ENCODE results near the gene GTF2H1. TPM values are rescaled to one million over a fixed set of nuclear protein-coding genes. Genes with fewer than 3 reads are reported as not detected.
A peak's percentile ranks its signal among the peaks of the same experiment; 100 is the strongest.

The GTF2H1 gene
- 72.9 and 85.2 TPM in 2 replicates for total RNA-seq (2014; rRNA removed; shearing (Covaris generic))

GRCh38 chr11:18321969-18322711 lies at the start of gene GTF2H1, which contains the start of gene HPS5:
Gene GTF2H1 (plus strand): TSS chr11:18322567. CDS start chr11:18333075, 10,508 bp downstream.
Gene HPS5 (minus strand): TSS chr11:18322140. CDS start chr11:18317858, 4,282 bp downstream.
- H3K27ac ChIP-seq: peak within 1 kb of the TSS; percentile 100
- DNase-seq: peak; percentile 99
- H3K4me3 ChIP-seq: peak within 1 kb of the TSS; percentile 95
- no peaks in the 10 kb centered on the region for H3K9me3 ChIP-seq (replicated peaks)
- H3K27me3 ChIP-seq: no peaks in the 10 kb centered on the region
- H3K36me3 ChIP-seq: peaks cover 17% of the 10 kb centered on the region
- no peaks in the 10 kb centered on the region for H3K4me1 ChIP-seq

GRCh38 chr11:18277565-18278271 lies 44.6 kb upstream of the GTF2H1 start:
- Histone ChIP-seq H3K4me1 (no peaks in the 10 kb centered on the region), H3K9me3 (replicated peaks) (no peaks in the 10 kb centered on the region), H3K27ac (no peak overlapping the region), H3K36me3 (peaks cover 32% of the 10 kb centered on the region), H3K27me3 (no peaks in the 10 kb centered on the region), H3K4me3 (no peak overlapping the region)
- no peak for DNase-seq

GRCh38 chr11:18280438-18281045 lies 41.8 kb upstream of the GTF2H1 start:
- H3K36me3 ChIP-seq: peaks cover 47% of the 10 kb centered on the region
- no peaks in the 10 kb centered on the region for H3K27me3 ChIP-seq
- DNase-seq: no peak
- H3K4me3 ChIP-seq: no peak overlapping the region
- H3K9me3 ChIP-seq (replicated peaks): no peaks in the 10 kb centered on the region
- no peaks in the 10 kb centered on the region for H3K4me1 ChIP-seq
- H3K27ac ChIP-seq: no peak overlapping the region

GRCh38 chr11:18282626-18283025 lies 39.7 kb upstream of the GTF2H1 start:
- Histone ChIP-seq H3K9me3 (replicated peaks) (no peaks in the 10 kb centered on the region), H3K27ac (no peak overlapping the region), H3K4me3 (no peak overlapping the region), H3K27me3 (no peaks in the 10 kb centered on the region), H3K36me3 (peaks cover 58% of the 10 kb centered on the region), H3K4me1 (no peaks in the 10 kb centered on the region)
- DNase-seq: no peak

DNA sequence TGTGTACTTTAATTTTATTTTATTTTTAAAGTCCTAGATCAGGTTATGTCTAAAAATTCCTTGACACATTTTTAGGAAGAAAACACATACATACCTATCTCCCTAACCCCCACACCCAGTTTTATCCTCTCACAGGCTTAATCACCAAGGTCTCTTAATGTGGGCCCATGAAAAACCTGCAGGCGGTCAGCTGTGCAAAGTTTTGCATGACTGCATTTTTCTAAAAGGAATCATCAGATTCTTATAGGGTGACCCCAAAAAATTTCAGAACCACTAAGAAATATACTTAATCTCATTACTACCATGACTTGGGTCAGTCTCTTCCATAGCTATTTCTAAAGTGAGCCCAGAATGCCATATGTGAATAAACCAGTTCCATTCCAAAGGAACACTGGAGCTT lies 36.5 kb upstream of the GTF2H1 start:
- Histone ChIP-seq H3K4me3 (no peak overlapping the region), H3K27ac (no peak overlapping the region), H3K9me3 (replicated peaks) (no peaks in the 10 kb centered on the region), H3K27me3 (no peaks in the 10 kb centered on the region), H3K4me1 (no peaks in the 10 kb centered on the region), H3K36me3 (peaks cover 57% of the 10 kb centered on the region)
- no peak for DNase-seq

GRCh38 chr11:18288911-18289310 lies 33.5 kb upstream of the GTF2H1 start:
- Histone ChIP-seq H3K4me3 (no peak overlapping the region), H3K9me3 (replicated peaks) (no peaks in the 10 kb centered on the region), H3K4me1 (no peaks in the 10 kb centered on the region), H3K36me3 (peaks cover 63% of the 10 kb centered on the region), H3K27me3 (no peaks in the 10 kb centered on the region), H3K27ac (no peak overlapping the region)
- DNase-seq: no peak

DNA sequence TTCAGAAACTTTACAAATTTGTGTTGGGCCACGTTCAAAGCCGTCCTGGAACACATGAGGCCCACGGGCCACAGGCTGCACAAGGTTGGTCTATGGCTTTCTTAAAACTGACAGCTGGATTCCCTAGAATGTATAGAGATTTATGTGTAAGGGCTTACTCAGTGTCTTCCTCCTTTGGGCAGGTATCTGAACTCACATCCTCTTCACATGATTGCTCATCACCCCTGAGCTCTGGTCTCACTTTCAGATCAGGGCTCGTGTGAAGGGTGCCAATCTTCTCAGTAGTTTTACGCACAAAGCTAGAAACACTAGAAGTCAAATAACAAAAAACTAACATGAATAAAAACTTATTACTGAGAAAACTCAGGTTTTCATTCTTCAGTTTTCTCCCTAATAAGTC lies 27.5 kb upstream of the GTF2H1 start:
- no peak for DNase-seq
- Histone ChIP-seq H3K9me3 (replicated peaks) (no peaks in the 10 kb centered on the region), H3K36me3 (peaks cover 84% of the 10 kb centered on the region), H3K27me3 (no peaks in the 10 kb centered on the region), H3K27ac (no peak overlapping the region), H3K4me3 (no peak overlapping the region), H3K4me1 (no peaks in the 10 kb centered on the region)

DNA sequence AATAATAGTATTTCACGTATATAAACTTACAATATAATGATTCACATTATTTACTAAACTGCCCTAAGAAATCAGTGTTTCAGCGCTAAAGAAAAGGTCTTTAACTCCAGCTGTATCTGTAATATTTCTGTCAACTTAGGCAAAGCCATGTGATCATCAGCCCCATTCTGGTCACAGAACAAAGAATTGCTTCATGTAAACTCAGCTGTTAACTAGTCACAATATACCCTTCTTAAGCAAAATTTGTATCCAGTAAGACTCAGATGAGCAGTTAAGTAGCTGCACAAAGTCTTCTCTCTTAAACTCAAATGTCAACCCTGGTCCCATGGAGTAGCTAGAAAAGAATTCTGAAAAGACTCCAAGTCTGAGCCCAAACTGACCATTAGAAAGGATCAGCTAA lies 27.1 kb upstream of the GTF2H1 start:
- no peak overlapping the region for H3K27ac ChIP-seq
- no peak for DNase-seq
- H3K9me3 ChIP-seq (replicated peaks): no peaks in the 10 kb centered on the region
- H3K4me3 ChIP-seq: no peak overlapping the region
- H3K4me1 ChIP-seq: no peaks in the 10 kb centered on the region
- H3K27me3 ChIP-seq: no peaks in the 10 kb centered on the region
- H3K36me3 ChIP-seq: peaks cover 84% of the 10 kb centered on the region

DNA sequence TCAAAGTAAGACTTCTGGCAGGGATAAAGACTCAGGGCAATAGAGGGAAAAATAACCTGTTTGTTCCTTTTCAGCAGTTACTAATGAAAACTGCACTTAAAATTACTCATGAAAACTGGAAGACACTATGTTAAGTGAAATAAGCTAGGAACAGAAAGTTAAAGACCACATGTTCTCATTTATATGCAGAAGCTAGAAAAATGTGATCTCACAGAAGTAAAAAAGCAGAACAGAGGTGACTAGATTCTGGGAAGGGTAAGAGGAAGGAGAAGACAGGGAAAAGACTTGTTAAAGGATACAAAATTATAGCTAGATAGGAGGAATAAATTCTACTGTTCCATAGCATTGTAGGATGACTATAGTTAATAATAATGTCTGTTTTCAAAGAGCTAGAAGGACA lies 22.6 kb upstream of the GTF2H1 start:
- no peak for DNase-seq
- no peaks in the 10 kb centered on the region for H3K4me1 ChIP-seq
- no peak overlapping the region for H3K27ac ChIP-seq
- H3K27me3 ChIP-seq: no peaks in the 10 kb centered on the region
- no peaks in the 10 kb centered on the region for H3K9me3 ChIP-seq (replicated peaks)
- H3K4me3 ChIP-seq: no peak overlapping the region
- peaks cover 66% of the 10 kb centered on the region for H3K36me3 ChIP-seq

DNA sequence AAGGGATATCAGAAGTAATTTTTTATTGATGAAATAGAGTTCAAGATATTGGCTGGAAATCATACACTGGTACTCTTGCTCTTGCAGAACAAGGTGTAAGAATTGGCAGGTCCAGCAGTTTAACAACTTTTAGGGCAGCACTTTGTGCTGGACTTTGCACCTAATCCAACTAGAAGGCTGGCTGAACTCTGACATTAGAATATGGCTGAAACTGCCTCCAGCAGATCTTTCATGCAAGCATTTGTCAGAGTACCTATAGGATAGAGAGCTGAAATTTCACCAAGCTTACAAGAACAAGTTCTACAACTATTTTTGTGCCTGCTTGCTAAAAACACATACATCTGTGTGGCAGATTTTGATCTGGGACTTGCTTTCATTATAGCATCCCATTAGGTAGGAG lies 17.6 kb upstream of the GTF2H1 start:
- Histone ChIP-seq H3K27ac (no peak overlapping the region), H3K4me1 (no peaks in the 10 kb centered on the region), H3K9me3 (replicated peaks) (no peaks in the 10 kb centered on the region), H3K27me3 (no peaks in the 10 kb centered on the region), H3K4me3 (no peak overlapping the region), H3K36me3 (peaks cover 48% of the 10 kb centered on the region)
- DNase-seq: no peak

- H3K27me3 ChIP-seq: no peaks in the 10 kb centered on the region
- no peak for DNase-seq
- no peak overlapping the region for H3K4me3 ChIP-seq
- H3K36me3 ChIP-seq: peaks cover 54% of the 10 kb centered on the region
- no peak overlapping the region for H3K27ac ChIP-seq
- peaks cover 20% of the 10 kb centered on the region for H3K4me1 ChIP-seq
- H3K9me3 ChIP-seq (replicated peaks): no peaks in the 10 kb centered on the region
Measured at GRCh38 chr11:18307461-18308139, 14.8 kb upstream of the GTF2H1 start.

DNA sequence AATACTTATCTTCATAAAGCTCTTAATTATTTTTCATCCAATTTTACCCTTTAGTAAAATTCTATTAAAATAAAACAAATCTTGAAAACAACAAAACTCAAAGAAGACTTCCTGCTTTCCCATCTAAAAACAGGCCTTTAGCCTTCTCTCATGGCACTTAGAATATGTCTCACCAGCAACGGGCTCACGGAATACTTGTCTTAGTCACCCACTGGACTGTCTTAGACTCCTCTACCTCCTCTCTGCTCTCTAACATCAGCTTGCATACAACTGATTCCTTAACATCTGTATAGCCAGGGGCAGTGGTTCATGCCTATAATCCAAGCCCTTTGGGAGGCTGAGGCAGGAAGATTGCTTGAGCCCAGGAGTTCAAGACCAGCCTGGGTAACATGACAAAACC lies 14.1 kb upstream of the GTF2H1 start:
- DNase-seq: no peak
- no peak overlapping the region for H3K27ac ChIP-seq
- H3K4me1 ChIP-seq: peaks cover 26% of the 10 kb centered on the region
- peaks cover 50% of the 10 kb centered on the region for H3K36me3 ChIP-seq
- H3K27me3 ChIP-seq: no peaks in the 10 kb centered on the region
- H3K4me3 ChIP-seq: no peak overlapping the region
- no peaks in the 10 kb centered on the region for H3K9me3 ChIP-seq (replicated peaks)

GRCh38 chr11:18309691-18310090 lies 12.7 kb upstream of the GTF2H1 start:
- Histone ChIP-seq H3K27ac (no peak overlapping the region), H3K4me1 (peaks cover 30% of the 10 kb centered on the region), H3K36me3 (peaks cover 47% of the 10 kb centered on the region), H3K27me3 (no peaks in the 10 kb centered on the region), H3K9me3 (replicated peaks) (no peaks in the 10 kb centered on the region), H3K4me3 (no peak overlapping the region)
- no peak for DNase-seq

- peak overlapping the region; percentile 57 for H3K27ac ChIP-seq
Measured at GRCh38 chr11:18310800-18311340, 11.5 kb upstream of the GTF2H1 start.

More at GRCh38 chr11:18310800-18311340, 11.5 kb upstream of the GTF2H1 start:
- peaks cover 30% of the 10 kb centered on the region for H3K4me1 ChIP-seq
- H3K9me3 ChIP-seq (replicated peaks): no peaks in the 10 kb centered on the region
- no peaks in the 10 kb centered on the region for H3K27me3 ChIP-seq
- H3K36me3 ChIP-seq: peaks cover 40% of the 10 kb centered on the region
- peak; percentile 32 to 59 for DNase-seq
- H3K4me3 ChIP-seq: no peak overlapping the region

Data from SJCRH30 (cell line).